Measurements from ENCODE around the gene KIRREL3. TPM values are rescaled to one million over a fixed set of nuclear protein-coding genes. Genes with fewer than 3 reads are reported as not detected.

KIRREL3 gene
- polyA plus RNA-seq, 1 experiment: 2.3 TPM

- DNase-seq (ENCODE audit: low read depth, low spot score): no peak
- TF ChIP-seq CTCF (IDR thresholded peaks at IDR 0.05; ENCODE audit: low read depth, low read length): no peak
- ChIA-PET CTCF (interaction anchor here (1.4 to 2.9 kb wide), 4 partner anchors 10 to 394 kb away, joined by 3 to 14 read pairs (median 9); no protein-coding TSS in a partner anchor), POLR2A (interaction anchor here (1.4 kb wide), 1 partner anchor 10 kb away, joined by 3 read pairs; no protein-coding TSS in a partner anchor)
- Histone ChIP-seq H3K27ac (ENCODE audit: low read depth, low read length) (no peak overlapping the region), H3K4me3 (ENCODE audit: low read depth, low read length) (peak overlapping the region; percentile 80), H3K27me3 (ENCODE audit: control insufficient read depth, insufficient read depth, low read length) (no peaks in the 10 kb centered on the region), H3K9me3 (ENCODE audit: control insufficient read depth, insufficient read depth, low read length) (no peaks in the 10 kb centered on the region; the same call in 1 of the 2 replicates)
These were observed 411 bp upstream of the KIRREL3 start for GRCh38 chr11:127000981-127001380.

- CTCF ChIA-PET: interaction anchor here (1.1 to 2.9 kb wide), 4 partner anchors 9 to 558 kb away, joined by 3 to 14 read pairs (median 9); no protein-coding TSS in a partner anchor
- no peaks in the 10 kb centered on the region for H3K27me3 ChIP-seq (ENCODE audit: control insufficient read depth, insufficient read depth, low read length)
- H3K27ac ChIP-seq (ENCODE audit: low read depth, low read length): no peak overlapping the region
- no peak for DNase-seq (ENCODE audit: low read depth, low spot score)
- TF ChIP-seq CTCF (IDR thresholded peaks at IDR 0.05; ENCODE audit: low read depth, low read length): no peak
- H3K4me3 ChIP-seq (ENCODE audit: low read depth, low read length): peak overlapping the region; percentile 80
- POLR2A ChIA-PET: no interaction called here
- H3K9me3 ChIP-seq (ENCODE audit: control insufficient read depth, insufficient read depth, low read length): no peaks in the 10 kb centered on the region; the same call in 1 of the 2 replicates
These were observed 1.2 kb downstream of the KIRREL3 start for GRCh38 chr11:126999366-126999765.

GRCh38 chr11:126997641-126998040, 2.9 kb downstream of the KIRREL3 start:
- POLR2A ChIA-PET: no interaction called here
- Histone ChIP-seq H3K27ac (ENCODE audit: low read depth, low read length) (no peak overlapping the region), H3K4me3 (ENCODE audit: low read depth, low read length) (no peak overlapping the region), H3K27me3 (ENCODE audit: control insufficient read depth, insufficient read depth, low read length) (no peaks in the 10 kb centered on the region), H3K9me3 (ENCODE audit: control insufficient read depth, insufficient read depth, low read length) (no peaks in the 10 kb centered on the region)
- DNase-seq (ENCODE audit: low read depth, low spot score): no peak
- CTCF ChIA-PET: interaction anchor here (1.9 kb wide), 1 partner anchor 281 kb away, joined by 6 read pairs; no protein-coding TSS in a partner anchor
- no peak for TF ChIP-seq CTCF (IDR thresholded peaks at IDR 0.05; ENCODE audit: low read depth, low read length)

- H3K4me3 ChIP-seq (ENCODE audit: low read depth, low read length): no peak overlapping the region
- ChIA-PET CTCF (interaction anchor here (1.9 kb wide), 1 partner anchor 281 kb away, joined by 6 read pairs; no protein-coding TSS in a partner anchor), POLR2A (no interaction called here)
- TF ChIP-seq CTCF (IDR thresholded peaks at IDR 0.05; ENCODE audit: low read depth, low read length): no peak
- DNase-seq (ENCODE audit: low read depth, low spot score): no peak
- no peaks in the 10 kb centered on the region for H3K9me3 ChIP-seq (ENCODE audit: control insufficient read depth, insufficient read depth, low read length)
- no peaks in the 10 kb centered on the region for H3K27me3 ChIP-seq (ENCODE audit: control insufficient read depth, insufficient read depth, low read length)
- no peak overlapping the region for H3K27ac ChIP-seq (ENCODE audit: low read depth, low read length)
These were observed 3.4 kb downstream of the KIRREL3 start for GRCh38 chr11:126997196-126997595.

GRCh38 chr11:126996036-126996804, 4.3 kb downstream of the KIRREL3 start:
- Histone ChIP-seq H3K9me3 (ENCODE audit: control insufficient read depth, insufficient read depth, low read length) (no peaks in the 10 kb centered on the region), H3K27me3 (ENCODE audit: control insufficient read depth, insufficient read depth, low read length) (no peaks in the 10 kb centered on the region), H3K4me3 (ENCODE audit: low read depth, low read length) (no peak overlapping the region), H3K27ac (ENCODE audit: low read depth, low read length) (no peak overlapping the region)
- ChIA-PET POLR2A (no interaction called here), CTCF (no interaction called here)
- TF ChIP-seq CTCF (IDR thresholded peaks at IDR 0.05; ENCODE audit: low read depth, low read length): no peak
- DNase-seq (ENCODE audit: low read depth, low spot score): no peak
